Keratinocyte (primary cell): Measurements from ENCODE around the gene FAM120A. TPM values are rescaled to one million over a fixed set of nuclear protein-coding genes. Genes with fewer than 3 reads are reported as not detected.

Experiments used
- DNase-seq: peaks from one replicate; pipeline ENCODE4 v3.0.0-alpha.2; 2011; ENCODE audit warnings: low read depth, missing footprints, low spot score
- FAIRE-seq: peaks from 2 replicates; lab custom pipeline; 2011; peaks lifted over from hg19 to GRCh38; lab: Jason Lieb, UNC
- H2AFZ ChIP-seq: 2 replicates; pipeline ENCODE4 v1.6.0; 2012; ENCODE audit warnings: low read length, control low read depth, inconsistent platforms; ENCODE audit not compliant: control insufficient read depth
- H3K27ac ChIP-seq: 2 replicates; pipeline ENCODE4 v1.5.1; 2011; ENCODE audit warnings: low read length; ENCODE audit not compliant: control insufficient read depth, insufficient read depth
- H3K27me3 ChIP-seq: 3 replicates; pipeline ENCODE4 v1.6.0; 2011; ENCODE audit warnings: low read length; ENCODE audit not compliant: control insufficient read depth, insufficient read depth; ENCODE audit errors: extremely low read depth
- H3K36me3 ChIP-seq, 2 experiments: 2 replicates in 1 of 2; 3 replicates in 1 of 2; pipeline ENCODE4 v1.5.1; 2011; ENCODE audit warnings: low read length in 2 of 2, mild to moderate bottlenecking in 1 of 2; ENCODE audit not compliant: control insufficient read depth in 2 of 2, insufficient read depth in 2 of 2; ENCODE audit errors: extremely low read depth in 1 of 2
- H3K4me1 ChIP-seq: 3 replicates; pipeline ENCODE4 v1.5.1; 2011; ENCODE audit warnings: low read length; ENCODE audit not compliant: control insufficient read depth, insufficient read depth; ENCODE audit errors: extremely low read depth
- H3K4me2 ChIP-seq: 3 replicates; pipeline ENCODE4 v1.6.0; 2011; ENCODE audit warnings: low read depth, low read length; ENCODE audit not compliant: control insufficient read depth, insufficient read depth; ENCODE audit errors: extremely low read depth
- H3K4me3 ChIP-seq, 3 experiments: fragments of 200-600 bp in 1 of 3; sonication (generic) in 1 of 3; 2 replicates in 2 of 3; 3 replicates in 1 of 3; pipeline ENCODE4 v1.5.1; 2011 to 2016; ENCODE audit warnings: low read length in 3 of 3, mild to moderate bottlenecking in 3 of 3, control low read depth in 2 of 3, inconsistent platforms in 1 of 3, low read depth in 1 of 3, mixed read lengths in 1 of 3, mixed run types in 1 of 3, moderate library complexity in 1 of 3; ENCODE audit not compliant: control insufficient read depth in 2 of 3, insufficient read depth in 2 of 3; ENCODE audit errors: extremely low read depth in 1 of 3
- H3K79me2 ChIP-seq: 2 replicates; pipeline ENCODE4 v1.6.0; 2012; ENCODE audit warnings: low read length; ENCODE audit not compliant: control insufficient read depth, insufficient read depth
- H3K9ac ChIP-seq: 3 replicates; pipeline ENCODE4 v1.6.0; 2011; ENCODE audit warnings: low read length; ENCODE audit not compliant: control insufficient read depth, insufficient read depth; ENCODE audit errors: extremely low read depth
- H3K9me1 ChIP-seq: 3 replicates; pipeline ENCODE4 v1.6.0; 2011; ENCODE audit warnings: low read length; ENCODE audit not compliant: control insufficient read depth, insufficient read depth; ENCODE audit errors: extremely low read depth
- H3K9me3 ChIP-seq: 2 replicates; pipeline ENCODE4 v1.5.1; 2012; ENCODE audit warnings: low read depth, low read length; ENCODE audit not compliant: control insufficient read depth
- H4K20me1 ChIP-seq: 3 replicates; pipeline ENCODE4 v1.6.0; 2011; ENCODE audit warnings: low read length; ENCODE audit not compliant: control insufficient read depth, insufficient read depth; ENCODE audit errors: extremely low read depth
- CTCF ChIP-seq, 3 experiments: IDR thresholded peaks in 1 of 3; conservative IDR thresholded peaks in 1 of 3; optimal IDR thresholded peaks in 1 of 3; 2 replicates in 2 of 3; 3 replicates in 1 of 3; pipeline versions ENCODE3 to v1.5.1; 2011; ENCODE audit warnings: low read length in 3 of 3, mild to moderate bottlenecking in 3 of 3, moderate library complexity in 2 of 3, control low read depth in 1 of 3, inconsistent platforms in 1 of 3; ENCODE audit not compliant: insufficient read depth in 2 of 3; ENCODE audit errors: extremely low read depth in 1 of 3
- EZH2 ChIP-seq: IDR thresholded peaks from one replicate; pipeline ENCODE4 v1.6.1; 2012; ENCODE audit warnings: inconsistent platforms, mild to moderate bottlenecking, low read length, moderate library complexity
- dilution Hi-C: fragments of 300-500 bp; cut with MboI; formaldehyde crosslinking; loops from one replicate; pipeline ENCODE4 v1.7.0; 2020; ENCODE audit warnings: low sequenced_read_pairs; ENCODE audit not compliant: extremely low pct_ligation_motif_present
- polyA plus RNA-seq, 5 experiments: library from polyadenylated mRNA; depleted of rRNA in 3 of 5; stranded (reverse) in 3 of 5; stranded (forward) in 1 of 5; unstranded in 1 of 5; fragments of >200 nt; gene quantifications; 1 replicate in 1 of 5; 2 replicates in 3 of 5; 3 replicates in 1 of 5; pipeline versions ENCODE4 v1.2.1 to v1.2.3, GENCODE V29; 2011 to 2012; ENCODE audit warnings: missing spikeins in 2 of 5, low read depth in 1 of 5, low replicate concordance in 1 of 5

The FAM120A gene
- polyA plus RNA-seq, 1 donor (not counting 4 experiments of a cell fraction or from before 2014, with no cell fraction given): 79.2 TPM

GRCh38 chr9:93493949-93494348 lies 42.5 kb downstream of the FAM120A start:
- H3K27ac ChIP-seq: no peak overlapping the region
- no peaks in the 10 kb centered on the region for H3K27me3 ChIP-seq
- TF ChIP-seq EZH2 (no peak), CTCF (optimal IDR thresholded peaks at IDR 0.05 in 1 of 3, IDR thresholded peaks at IDR 0.05 in 1 of 3, conservative IDR thresholded peaks at IDR 0.05 in 1 of 3; ENCODE audit: extremely low read depth in 1 of 3, insufficient read depth in 2 of 3, low read length in 3 of 3) (no peak)
- H3K4me1 ChIP-seq: peaks cover 3% of the 10 kb centered on the region
- peaks cover 11% of the 10 kb centered on the region for H4K20me1 ChIP-seq
- H3K9ac ChIP-seq: no peak overlapping the region
- dilution Hi-C loops: no loop called here
- FAIRE-seq: no peak
- peaks cover 28 to 34% of the 10 kb centered on the region in 2 experiments for H3K36me3 ChIP-seq
- H3K4me3 ChIP-seq: no peak overlapping the region
- peaks cover 73% of the 10 kb centered on the region for H3K79me2 ChIP-seq
- H3K9me3 ChIP-seq: no peaks in the 10 kb centered on the region
- no peak overlapping the region for H3K4me2 ChIP-seq
- no peaks in the 10 kb centered on the region for H3K9me1 ChIP-seq
- H2AFZ ChIP-seq: no peak overlapping the region
- no peak for DNase-seq

GRCh38 chr9:93496285-93496684 lies 44.8 kb downstream of the FAM120A start:
- H3K9me3 ChIP-seq: no peaks in the 10 kb centered on the region
- no peak for DNase-seq
- no peak overlapping the region for H3K27ac ChIP-seq
- no peak for FAIRE-seq
- no peaks in the 10 kb centered on the region for H3K9me1 ChIP-seq
- peaks cover 35 to 38% of the 10 kb centered on the region in 2 experiments for H3K36me3 ChIP-seq
- no peaks in the 10 kb centered on the region for H3K27me3 ChIP-seq
- no peak for TF ChIP-seq CTCF (optimal IDR thresholded peaks at IDR 0.05 in 1 of 3, IDR thresholded peaks at IDR 0.05 in 1 of 3, conservative IDR thresholded peaks at IDR 0.05 in 1 of 3; ENCODE audit: extremely low read depth in 1 of 3, insufficient read depth in 2 of 3, low read length in 3 of 3)
- H2AFZ ChIP-seq: no peak overlapping the region
- H3K4me1 ChIP-seq: peaks cover 18% of the 10 kb centered on the region
- peaks cover 68% of the 10 kb centered on the region for H3K79me2 ChIP-seq
- dilution Hi-C loops: no loop called here
- peaks cover 13% of the 10 kb centered on the region for H4K20me1 ChIP-seq
- no peak overlapping the region for H3K9ac ChIP-seq
- no peak overlapping the region for H3K4me2 ChIP-seq
- H3K4me3 ChIP-seq: no peak overlapping the region
